Fibroblast of lung (primary cell): ENCODE measurements around the gene NRGN. TPM values are rescaled to one million over a fixed set of nuclear protein-coding genes. Genes with fewer than 3 reads are reported as not detected.

Experiments
- DNase-seq, 2 donors: peaks; one replicate each; pipeline versions ENCODE4 v3.0.0 to v3.0.0-alpha.2; 2010; ENCODE audit warnings: low read depth in 2 of 2
- H2AFZ ChIP-seq: 2 replicates; pipeline ENCODE4 v1.5.1; 2012; ENCODE audit warnings: low read length, control low read depth, inconsistent platforms
- H3K27ac ChIP-seq: 2 replicates; pipeline ENCODE4 v1.5.1; 2011; ENCODE audit warnings: low read length, control low read depth; ENCODE audit not compliant: insufficient read depth
- H3K27me3 ChIP-seq: 2 replicates; pipeline ENCODE4 v1.5.1; 2011; ENCODE audit warnings: mild to moderate bottlenecking, low read length; ENCODE audit not compliant: control insufficient read depth, insufficient read depth
- H3K36me3 ChIP-seq: 2 replicates; pipeline ENCODE4 v1.5.1; 2011; ENCODE audit warnings: low read length; ENCODE audit not compliant: control insufficient read depth, insufficient read depth
- H3K4me1 ChIP-seq: 2 replicates; pipeline ENCODE4 v1.5.1; 2011; ENCODE audit warnings: low read length; ENCODE audit not compliant: control insufficient read depth, insufficient read depth; ENCODE audit errors: extremely low read depth
- H3K4me2 ChIP-seq: 2 replicates; pipeline ENCODE4 v1.5.1; 2011; ENCODE audit warnings: low read length, control low read depth; ENCODE audit not compliant: insufficient read depth; ENCODE audit errors: extremely low read depth
- H3K4me3 ChIP-seq, 4 experiments: fragments of 200-600 bp in 1 of 4; sonication (generic) in 1 of 4; replicated peaks in 1 of 4; 2 replicates each; pipeline ENCODE4 v1.5.1; 2011 to 2016; ENCODE audit warnings: low read length in 4 of 4, low read depth in 3 of 4, mild to moderate bottlenecking in 3 of 4, control low read depth in 2 of 4, inconsistent platforms in 1 of 4, mixed read lengths in 1 of 4; ENCODE audit not compliant: insufficient read depth in 1 of 4; ENCODE audit errors: control extremely low read depth in 1 of 4
- H3K79me2 ChIP-seq: 2 replicates; pipeline ENCODE4 v1.5.1; 2012; ENCODE audit warnings: mild to moderate bottlenecking, low read length, inconsistent platforms; ENCODE audit not compliant: control insufficient read depth, insufficient read depth
- H3K9ac ChIP-seq: 2 replicates; pipeline ENCODE4 v1.5.1; 2011; ENCODE audit warnings: mild to moderate bottlenecking, low read length, control low read depth; ENCODE audit not compliant: insufficient read depth
- H3K9me3 ChIP-seq: 2 replicates; pipeline ENCODE4 v1.5.1; 2012; ENCODE audit warnings: low read depth, low read length; ENCODE audit not compliant: control insufficient read depth, insufficient read depth
- H4K20me1 ChIP-seq: 2 replicates; pipeline ENCODE4 v1.5.1; 2011; ENCODE audit warnings: low read length; ENCODE audit not compliant: control insufficient read depth, insufficient read depth; ENCODE audit errors: extremely low read depth
- CTCF ChIP-seq, 2 donors: IDR thresholded peaks in 1 of 2; conservative IDR thresholded peaks in 1 of 2; 1 replicate in 1 of 2; 2 replicates in 1 of 2; pipeline ENCODE4 v1.5.1; 2011 to 2012; ENCODE audit warnings: low read length in 2 of 2, control low read depth in 1 of 2, inconsistent platforms in 1 of 2, low read depth in 1 of 2, mild to moderate bottlenecking in 1 of 2
- EZH2 ChIP-seq: IDR thresholded peaks from 2 replicates; pipeline ENCODE4 v1.5.1; 2012; ENCODE audit warnings: low read length, control low read depth, mild to moderate bottlenecking; ENCODE audit errors: missing control alignments
- polyA plus RNA-seq, 2 donors: library from polyadenylated mRNA; depleted of rRNA in 1 of 2; stranded (reverse) in 1 of 2; unstranded in 1 of 2; fragments of >200 nt; gene quantifications; 2 replicates each; pipeline ENCODE4 v1.2.1, GENCODE V29; 2011 to 2012; ENCODE audit warnings: missing spikeins in 1 of 2
- total RNA-seq: library from RNA; depleted of rRNA; stranded (reverse); fragments of >200 nt; gene quantifications from 2 replicates; pipeline ENCODE4 v1.2.1, GENCODE V29; 2014

NRGN gene
- total and polyA plus RNA-seq, 2 donors (not counting 1 experiment from before 2014, with no cell fraction given): 0.17 to 4.9 TPM

- Histone ChIP-seq H3K27ac (no peak overlapping the region), H3K9me3 (no peaks in the 10 kb centered on the region), H3K4me2 (no peak overlapping the region), H2AFZ (no peak overlapping the region), H3K4me3 (no peak overlapping the region), H3K79me2 (no peaks in the 10 kb centered on the region), H3K9ac (no peak overlapping the region), H3K4me1 (peaks cover 12% of the 10 kb centered on the region), H3K27me3 (peaks cover 6% of the 10 kb centered on the region), H3K36me3 (peaks cover 2% of the 10 kb centered on the region), H4K20me1 (no peaks in the 10 kb centered on the region)
- TF ChIP-seq CTCF (conservative IDR thresholded peaks at IDR 0.05 in 1 of 2, IDR thresholded peaks at IDR 0.05 in 1 of 2; ENCODE audit: low read depth in 1 of 2, low read length in 2 of 2): no peak
- no peak for TF ChIP-seq EZH2
- no peak for DNase-seq
Observed at GRCh38 chr11:124760806-124761205, 21.1 kb downstream of the NRGN start.

- Histone ChIP-seq H3K27ac (peak overlapping the region; percentile 20), H3K27me3 (peaks cover 6% of the 10 kb centered on the region), H3K9ac (peak overlapping the region; percentile 16), H4K20me1 (no peaks in the 10 kb centered on the region), H3K4me3 (peak overlapping the region in 1 of 4 experiments; percentile 22), H3K36me3 (peaks cover 2% of the 10 kb centered on the region), H2AFZ (no peak overlapping the region), H3K9me3 (no peaks in the 10 kb centered on the region), H3K79me2 (no peaks in the 10 kb centered on the region), H3K4me1 (peaks cover 9% of the 10 kb centered on the region), H3K4me2 (peak overlapping the region; percentile 51)
- TF ChIP-seq CTCF (conservative IDR thresholded peaks at IDR 0.05 in 1 of 2, IDR thresholded peaks at IDR 0.05 in 1 of 2; ENCODE audit: low read depth in 1 of 2, low read length in 2 of 2) (no peak), EZH2 (no peak)
- DNase-seq: no peak
Observed at GRCh38 chr11:124761301-124762104, 21.8 kb downstream of the NRGN start.

- peaks cover 9% of the 10 kb centered on the region for H3K4me1 ChIP-seq
- DNase-seq: no peak
- peak within 1 kb of the TSS; percentile 87 for H3K4me2 ChIP-seq
- H3K27ac ChIP-seq: peak within 1 kb of the TSS; percentile 20
- peak within 1 kb of the TSS; percentile 16 for H3K9ac ChIP-seq
- H3K79me2 ChIP-seq: no peaks in the 10 kb centered on the region
- H3K9me3 ChIP-seq: no peaks in the 10 kb centered on the region
- no peak within 1 kb of the TSS for H2AFZ ChIP-seq
- H3K27me3 ChIP-seq: peaks cover 6% of the 10 kb centered on the region
- H3K4me3 ChIP-seq: peak within 1 kb of the TSS; percentile 9 to 57 (median 28)
- TF ChIP-seq CTCF (conservative IDR thresholded peaks at IDR 0.05 in 1 of 2, IDR thresholded peaks at IDR 0.05 in 1 of 2; ENCODE audit: low read depth in 1 of 2, low read length in 2 of 2) (no peak), EZH2 (no peak)
- no peaks in the 10 kb centered on the region for H4K20me1 ChIP-seq
- peaks cover 2% of the 10 kb centered on the region for H3K36me3 ChIP-seq
Observed at GRCh38 chr11:124762105-124762623, 22.4 kb downstream of the NRGN start, which contains the start of gene ESAM. TSS of gene ESAM (minus strand) at chr11:124762290. CDS start at chr11:124762154, 136 bp downstream.
